Fibroblast of lung (primary cell): ENCODE results near the gene PNLIP. TPM values are rescaled to one million over a fixed set of nuclear protein-coding genes. Genes with fewer than 3 reads are reported as not detected.

ENCODE experiments used
- DNase-seq, 2 donors: peaks; one replicate each; pipeline versions ENCODE4 v3.0.0 to v3.0.0-alpha.2; 2010; ENCODE audit warnings: low read depth in 2 of 2
- H2AFZ ChIP-seq: 2 replicates; pipeline ENCODE4 v1.5.1; 2012; ENCODE audit warnings: low read length, control low read depth, inconsistent platforms
- H3K27ac ChIP-seq: 2 replicates; pipeline ENCODE4 v1.5.1; 2011; ENCODE audit warnings: low read length, control low read depth; ENCODE audit not compliant: insufficient read depth
- H3K27me3 ChIP-seq: 2 replicates; pipeline ENCODE4 v1.5.1; 2011; ENCODE audit warnings: mild to moderate bottlenecking, low read length; ENCODE audit not compliant: control insufficient read depth, insufficient read depth
- H3K36me3 ChIP-seq: 2 replicates; pipeline ENCODE4 v1.5.1; 2011; ENCODE audit warnings: low read length; ENCODE audit not compliant: control insufficient read depth, insufficient read depth
- H3K4me1 ChIP-seq: 2 replicates; pipeline ENCODE4 v1.5.1; 2011; ENCODE audit warnings: low read length; ENCODE audit not compliant: control insufficient read depth, insufficient read depth; ENCODE audit errors: extremely low read depth
- H3K4me2 ChIP-seq: 2 replicates; pipeline ENCODE4 v1.5.1; 2011; ENCODE audit warnings: low read length, control low read depth; ENCODE audit not compliant: insufficient read depth; ENCODE audit errors: extremely low read depth
- H3K4me3 ChIP-seq, 4 experiments: fragments of 200-600 bp in 1 of 4; sonication (generic) in 1 of 4; replicated peaks in 1 of 4; 2 replicates each; pipeline ENCODE4 v1.5.1; 2011 to 2016; ENCODE audit warnings: low read length in 4 of 4, low read depth in 3 of 4, mild to moderate bottlenecking in 3 of 4, control low read depth in 2 of 4, inconsistent platforms in 1 of 4, mixed read lengths in 1 of 4; ENCODE audit not compliant: insufficient read depth in 1 of 4; ENCODE audit errors: control extremely low read depth in 1 of 4
- H3K79me2 ChIP-seq: 2 replicates; pipeline ENCODE4 v1.5.1; 2012; ENCODE audit warnings: mild to moderate bottlenecking, low read length, inconsistent platforms; ENCODE audit not compliant: control insufficient read depth, insufficient read depth
- H3K9ac ChIP-seq: 2 replicates; pipeline ENCODE4 v1.5.1; 2011; ENCODE audit warnings: mild to moderate bottlenecking, low read length, control low read depth; ENCODE audit not compliant: insufficient read depth
- H3K9me3 ChIP-seq: 2 replicates; pipeline ENCODE4 v1.5.1; 2012; ENCODE audit warnings: low read depth, low read length; ENCODE audit not compliant: control insufficient read depth, insufficient read depth
- H4K20me1 ChIP-seq: 2 replicates; pipeline ENCODE4 v1.5.1; 2011; ENCODE audit warnings: low read length; ENCODE audit not compliant: control insufficient read depth, insufficient read depth; ENCODE audit errors: extremely low read depth
- EZH2 ChIP-seq: IDR thresholded peaks from 2 replicates; pipeline ENCODE4 v1.5.1; 2012; ENCODE audit warnings: low read length, control low read depth, mild to moderate bottlenecking; ENCODE audit errors: missing control alignments
- polyA plus RNA-seq, 2 donors: library from polyadenylated mRNA; depleted of rRNA in 1 of 2; stranded (reverse) in 1 of 2; unstranded in 1 of 2; fragments of >200 nt; gene quantifications; 2 replicates each; pipeline ENCODE4 v1.2.1, GENCODE V29; 2011 to 2012; ENCODE audit warnings: missing spikeins in 1 of 2
- total RNA-seq: library from RNA; depleted of rRNA; stranded (reverse); fragments of >200 nt; gene quantifications from 2 replicates; pipeline ENCODE4 v1.2.1, GENCODE V29; 2014
- TF ChIP-seq, protein P1 (sequence below), 2 donors: IDR thresholded peaks in 1 of 2; conservative IDR thresholded peaks in 1 of 2; 1 replicate in 1 of 2; 2 replicates in 1 of 2; pipeline ENCODE4 v1.5.1; 2011 to 2012; ENCODE audit warnings: low read length in 2 of 2, control low read depth in 1 of 2, inconsistent platforms in 1 of 2, low read depth in 1 of 2, mild to moderate bottlenecking in 1 of 2

The PNLIP gene
- total and polyA plus RNA-seq, 2 donors (not counting 1 experiment from before 2014, with no cell fraction given), result not detected

DNA sequence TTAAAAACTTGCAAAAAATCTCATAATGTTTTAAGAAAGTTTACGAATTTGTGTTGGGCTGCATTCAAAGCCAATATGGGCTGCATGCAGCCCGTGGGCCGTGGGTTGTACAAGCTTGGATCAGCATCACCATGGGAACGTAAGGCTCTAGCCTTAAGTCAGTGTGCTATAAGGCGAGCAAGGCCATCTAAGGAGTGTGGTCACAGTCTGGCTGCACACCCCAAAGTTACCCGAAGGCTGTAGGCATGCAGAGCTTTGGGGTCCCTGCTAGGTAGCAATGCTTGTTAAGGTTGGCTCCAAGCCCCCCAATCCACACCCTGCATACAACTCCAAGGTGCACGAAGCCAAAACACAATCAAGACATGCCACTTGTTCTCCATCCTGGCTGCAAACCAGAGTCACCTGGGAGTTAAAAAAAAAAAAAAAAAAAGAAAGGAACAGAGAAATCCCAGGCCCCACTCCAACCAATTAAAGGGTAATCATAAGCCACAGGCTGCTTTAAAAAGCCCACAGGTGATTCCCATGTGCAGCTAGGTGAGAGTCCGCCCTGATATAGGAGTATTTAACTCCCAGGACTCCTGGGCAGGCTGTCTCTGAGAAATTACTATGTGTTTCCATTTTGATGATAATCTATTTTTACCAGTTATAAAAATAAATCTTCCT lies 66.5 kb downstream of the PNLIP start:
- no peaks in the 10 kb centered on the region for H3K27me3 ChIP-seq
- H3K4me1 ChIP-seq, result no peaks in the 10 kb centered on the region
- H3K4me2 ChIP-seq, result no peak overlapping the region
- no peak overlapping the region for H3K9ac ChIP-seq
- H2AFZ ChIP-seq, result no peak overlapping the region
- no peak for TF ChIP-seq EZH2
- TF ChIP-seq, protein P1, sequence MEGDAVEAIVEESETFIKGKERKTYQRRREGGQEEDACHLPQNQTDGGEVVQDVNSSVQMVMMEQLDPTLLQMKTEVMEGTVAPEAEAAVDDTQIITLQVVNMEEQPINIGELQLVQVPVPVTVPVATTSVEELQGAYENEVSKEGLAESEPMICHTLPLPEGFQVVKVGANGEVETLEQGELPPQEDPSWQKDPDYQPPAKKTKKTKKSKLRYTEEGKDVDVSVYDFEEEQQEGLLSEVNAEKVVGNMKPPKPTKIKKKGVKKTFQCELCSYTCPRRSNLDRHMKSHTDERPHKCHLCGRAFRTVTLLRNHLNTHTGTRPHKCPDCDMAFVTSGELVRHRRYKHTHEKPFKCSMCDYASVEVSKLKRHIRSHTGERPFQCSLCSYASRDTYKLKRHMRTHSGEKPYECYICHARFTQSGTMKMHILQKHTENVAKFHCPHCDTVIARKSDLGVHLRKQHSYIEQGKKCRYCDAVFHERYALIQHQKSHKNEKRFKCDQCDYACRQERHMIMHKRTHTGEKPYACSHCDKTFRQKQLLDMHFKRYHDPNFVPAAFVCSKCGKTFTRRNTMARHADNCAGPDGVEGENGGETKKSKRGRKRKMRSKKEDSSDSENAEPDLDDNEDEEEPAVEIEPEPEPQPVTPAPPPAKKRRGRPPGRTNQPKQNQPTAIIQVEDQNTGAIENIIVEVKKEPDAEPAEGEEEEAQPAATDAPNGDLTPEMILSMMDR (conservative IDR thresholded peaks at IDR 0.05 in 1 of 2, IDR thresholded peaks at IDR 0.05 in 1 of 2; ENCODE audit: low read depth in 1 of 2, low read length in 2 of 2), result no peak
- H3K79me2 ChIP-seq, result no peaks in the 10 kb centered on the region
- H3K4me3 ChIP-seq, result no peak overlapping the region
- H3K36me3 ChIP-seq, result no peaks in the 10 kb centered on the region
- H3K9me3 ChIP-seq, result no peaks in the 10 kb centered on the region
- H3K27ac ChIP-seq, result no peak overlapping the region
- DNase-seq, result no peak
- H4K20me1 ChIP-seq, result no peaks in the 10 kb centered on the region

- DNase-seq, result no peak
- Histone ChIP-seq H3K4me1 (no peaks in the 10 kb centered on the region), H3K9me3 (no peaks in the 10 kb centered on the region), H3K4me3 (no peak overlapping the region), H3K27me3 (no peaks in the 10 kb centered on the region), H3K4me2 (no peak overlapping the region), H3K36me3 (no peaks in the 10 kb centered on the region), H3K9ac (no peak overlapping the region), H2AFZ (no peak overlapping the region), H3K27ac (no peak overlapping the region), H3K79me2 (no peaks in the 10 kb centered on the region), H4K20me1 (no peaks in the 10 kb centered on the region)
- no peak for TF ChIP-seq EZH2
- TF ChIP-seq, protein P1 (conservative IDR thresholded peaks at IDR 0.05 in 1 of 2, IDR thresholded peaks at IDR 0.05 in 1 of 2; ENCODE audit: low read depth in 1 of 2, low read length in 2 of 2), result no peak
Measured at GRCh38 chr10:116613471-116613870, 67.7 kb downstream of the PNLIP start.

DNA sequence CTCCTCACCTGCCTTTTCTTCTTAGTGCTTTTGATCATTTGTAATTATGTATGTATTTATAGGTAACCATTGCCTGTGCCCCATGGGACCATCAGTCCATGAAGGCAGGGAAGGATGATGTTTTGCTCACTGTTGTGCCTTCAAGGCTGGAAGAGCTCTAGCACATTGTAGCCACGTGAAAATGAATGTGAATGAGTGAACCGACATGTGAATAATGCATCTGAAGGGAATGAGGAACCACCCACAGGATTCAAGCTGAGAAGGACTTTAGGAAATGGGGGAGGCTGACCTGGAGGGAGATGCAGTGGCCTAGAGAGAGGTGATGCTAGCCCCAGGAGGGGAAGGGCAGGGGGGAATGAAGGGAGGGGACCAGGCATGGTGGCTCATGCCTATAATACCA lies 69.1 kb downstream of the PNLIP start:
- no peaks in the 10 kb centered on the region for H3K4me1 ChIP-seq
- H3K27me3 ChIP-seq, result no peaks in the 10 kb centered on the region
- H3K9ac ChIP-seq, result no peak overlapping the region
- TF ChIP-seq, protein P1 (conservative IDR thresholded peaks at IDR 0.05 in 1 of 2, IDR thresholded peaks at IDR 0.05 in 1 of 2; ENCODE audit: low read depth in 1 of 2, low read length in 2 of 2), result no peak
- TF ChIP-seq EZH2, result no peak
- no peaks in the 10 kb centered on the region for H4K20me1 ChIP-seq
- no peak overlapping the region for H3K27ac ChIP-seq
- H3K4me2 ChIP-seq, result no peak overlapping the region
- no peaks in the 10 kb centered on the region for H3K79me2 ChIP-seq
- H2AFZ ChIP-seq, result no peak overlapping the region
- H3K36me3 ChIP-seq, result no peaks in the 10 kb centered on the region
- H3K4me3 ChIP-seq, result no peak overlapping the region
- no peaks in the 10 kb centered on the region for H3K9me3 ChIP-seq
- DNase-seq, result no peak
